HEK293 (cell line): ENCODE results near the gene FAXC.

Experiments used
- CTCF ChIA-PET: fragments of 350-600 bp; formaldehyde crosslinking; extraction: SDS; loops from one replicate; lab custom pipeline; 2021; ENCODE audit warnings: antibody characterized with exemption; lab: Yijun Ruan, JAX
- POLR2A ChIA-PET: fragments of 300-600 bp; formaldehyde crosslinking; extraction: SDS; loops from one replicate; lab custom pipeline; 2020; ENCODE audit warnings: antibody characterized with exemption, inconsistent platforms; lab: Yijun Ruan, JAX
- H3K27ac ChIP-seq: fragments of 200-500 bp; sonication (Bioruptor generic); 2 replicates; pipeline ENCODE4 v1.5.1; 2014; ENCODE audit warnings: low read depth, low read length, control low read depth, inconsistent platforms; ENCODE audit errors: extremely low read depth
- H3K36me3 ChIP-seq, 2 experiments: fragments of 200-500 bp in 1 of 2; sonication (Bioruptor generic) in 1 of 2; 1 replicate in 1 of 2; 2 replicates in 1 of 2; pipeline ENCODE4 v1.5.1; 2014 to 2017; ENCODE audit warnings: inconsistent platforms in 2 of 2, low read length in 2 of 2; ENCODE audit not compliant: control insufficient read depth in 2 of 2, insufficient read depth in 1 of 2
- H3K4me1 ChIP-seq: fragments of 200-500 bp; sonication (Bioruptor generic); 2 replicates; pipeline ENCODE4 v1.5.1; 2014; ENCODE audit warnings: mild to moderate bottlenecking, low read length, inconsistent platforms; ENCODE audit not compliant: control insufficient read depth, insufficient read depth
- H3K4me3 ChIP-seq: 2 replicates; pipeline ENCODE4 v1.5.1; 2011; ENCODE audit warnings: low read depth, mild to moderate bottlenecking, control low read depth, low read length, moderate library complexity
- H3K9me3 ChIP-seq: fragments of 200-500 bp; sonication (Bioruptor generic); 2 replicates; pipeline ENCODE4 v1.5.1; 2014; ENCODE audit warnings: low read depth, low read length, inconsistent platforms; ENCODE audit not compliant: control insufficient read depth, insufficient read depth
- IKZF3 ChIP-seq: fragments of 450-650 bp; IDR thresholded peaks from 2 replicates; pipeline ENCODE4 v1.5.0; 2018; ENCODE audit warnings: missing biosample characterization, mild to moderate bottlenecking, missing genetic modification characterization, moderate library complexity
- KLF16 ChIP-seq: fragments of 450-650 bp; formaldehyde crosslinking; IDR thresholded peaks from 2 replicates; pipeline ENCODE4 v1.5.1; 2017; ENCODE audit warnings: missing biosample characterization, missing genetic modification characterization
- SALL2 ChIP-seq: fragments of 450-650 bp; formaldehyde crosslinking; IDR thresholded peaks from 2 replicates; pipeline ENCODE4 v1.5.0; 2017; ENCODE audit warnings: missing biosample characterization, mild to moderate bottlenecking, missing genetic modification characterization, borderline replicate concordance
- SP2 ChIP-seq: fragments of 450-650 bp; formaldehyde crosslinking; IDR thresholded peaks from 2 replicates; pipeline ENCODE4 v1.5.1; 2016; ENCODE audit warnings: missing biosample characterization, missing genetic modification characterization
- ZBTB7A ChIP-seq: fragments of 450-650 bp; formaldehyde crosslinking; IDR thresholded peaks from 2 replicates; pipeline ENCODE4 v1.5.1; 2016; ENCODE audit warnings: low read depth, missing biosample characterization, missing genetic modification characterization
- ZFP41 ChIP-seq: fragments of 450-650 bp; formaldehyde crosslinking; IDR thresholded peaks from 2 replicates; pipeline ENCODE4 v1.5.1; 2016; ENCODE audit warnings: missing biosample characterization, missing genetic modification characterization, borderline replicate concordance
- ZNF202 ChIP-seq: fragments of 450-650 bp; formaldehyde crosslinking; IDR thresholded peaks from 2 replicates; pipeline ENCODE4 v1.5.1; 2016; ENCODE audit warnings: missing biosample characterization, missing genetic modification characterization, borderline replicate concordance
- ZNF311 ChIP-seq: fragments of 450-650 bp; formaldehyde crosslinking; IDR thresholded peaks from 2 replicates; pipeline ENCODE4 v1.5.1; 2017; ENCODE audit warnings: missing biosample characterization, missing genetic modification characterization, borderline replicate concordance
- ZNF366 ChIP-seq: fragments of 450-650 bp; formaldehyde crosslinking; conservative IDR thresholded peaks from 2 replicates; pipeline ENCODE4 v1.5.1; 2016; ENCODE audit warnings: missing biosample characterization, missing genetic modification characterization
- ZNF777 ChIP-seq: fragments of 450-650 bp; formaldehyde crosslinking; IDR thresholded peaks from 2 replicates; pipeline ENCODE4 v1.5.1; 2017; ENCODE audit warnings: missing biosample characterization, missing genetic modification characterization, borderline replicate concordance
- ZNF837 ChIP-seq: fragments of 450-650 bp; formaldehyde crosslinking; IDR thresholded peaks from 2 replicates; pipeline ENCODE4 v1.5.1; 2016; ENCODE audit warnings: missing biosample characterization, missing genetic modification characterization
- TF ChIP-seq, protein P1 (sequence below): fragments of 450-650 bp; formaldehyde crosslinking; IDR thresholded peaks from 2 replicates; pipeline ENCODE4 v1.5.1; 2016; ENCODE audit warnings: missing biosample characterization, missing genetic modification characterization

The FAXC gene

DNA sequence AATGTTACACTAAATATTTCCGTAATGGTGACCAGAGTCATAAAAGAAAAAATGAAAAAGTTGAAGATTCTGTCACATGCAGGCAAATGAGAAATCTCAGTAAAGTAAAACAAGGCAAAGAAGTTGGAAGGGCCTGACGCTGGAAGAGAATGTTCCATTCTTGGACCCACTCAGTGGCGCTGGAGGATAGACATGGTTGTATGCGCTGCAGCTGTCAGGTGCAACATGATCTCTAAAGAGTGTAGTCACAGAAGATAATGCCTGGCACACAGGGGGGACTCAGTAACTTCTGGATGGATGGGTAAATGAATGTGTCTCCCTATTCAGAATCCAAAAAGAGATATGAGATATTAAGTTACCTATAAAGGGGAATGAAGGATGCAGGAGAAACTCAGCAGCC is 116.3 kb downstream of the FAXC start (continued):
- TF ChIP-seq, protein P1, sequence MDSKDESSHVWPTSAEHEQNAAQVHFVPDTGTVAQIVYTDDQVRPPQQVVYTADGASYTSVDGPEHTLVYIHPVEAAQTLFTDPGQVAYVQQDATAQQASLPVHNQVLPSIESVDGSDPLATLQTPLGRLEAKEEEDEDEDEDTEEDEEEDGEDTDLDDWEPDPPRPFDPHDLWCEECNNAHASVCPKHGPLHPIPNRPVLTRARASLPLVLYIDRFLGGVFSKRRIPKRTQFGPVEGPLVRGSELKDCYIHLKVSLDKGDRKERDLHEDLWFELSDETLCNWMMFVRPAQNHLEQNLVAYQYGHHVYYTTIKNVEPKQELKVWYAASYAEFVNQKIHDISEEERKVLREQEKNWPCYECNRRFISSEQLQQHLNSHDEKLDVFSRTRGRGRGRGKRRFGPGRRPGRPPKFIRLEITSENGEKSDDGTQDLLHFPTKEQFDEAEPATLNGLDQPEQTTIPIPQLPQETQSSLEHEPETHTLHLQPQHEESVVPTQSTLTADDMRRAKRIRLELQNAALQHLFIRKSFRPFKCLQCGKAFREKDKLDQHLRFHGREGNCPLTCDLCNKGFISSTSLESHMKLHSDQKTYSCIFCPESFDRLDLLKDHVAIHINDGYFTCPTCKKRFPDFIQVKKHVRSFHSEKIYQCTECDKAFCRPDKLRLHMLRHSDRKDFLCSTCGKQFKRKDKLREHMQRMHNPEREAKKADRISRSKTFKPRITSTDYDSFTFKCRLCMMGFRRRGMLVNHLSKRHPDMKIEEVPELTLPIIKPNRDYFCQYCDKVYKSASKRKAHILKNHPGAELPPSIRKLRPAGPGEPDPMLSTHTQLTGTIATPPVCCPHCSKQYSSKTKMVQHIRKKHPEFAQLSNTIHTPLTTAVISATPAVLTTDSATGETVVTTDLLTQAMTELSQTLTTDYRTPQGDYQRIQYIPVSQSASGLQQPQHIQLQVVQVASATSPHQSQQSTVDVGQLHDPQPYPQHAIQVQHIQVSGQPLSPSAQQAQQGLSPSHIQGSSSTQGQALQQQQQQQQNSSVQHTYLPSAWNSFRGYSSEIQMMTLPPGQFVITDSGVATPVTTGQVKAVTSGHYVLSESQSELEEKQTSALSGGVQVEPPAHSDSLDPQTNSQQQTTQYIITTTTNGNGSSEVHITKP (tag by site-specific recombination), result 0 out of 2 replicates have a peak, but pooled peaks have one; percentile 30
- TF ChIP-seq, all 188 proteins: peak for 1

GRCh38 chr6:99232056-99232455 is 117.4 kb downstream of the FAXC start:
- H3K27ac ChIP-seq, result no peak overlapping the region
- no peaks in the 10 kb centered on the region for H3K4me1 ChIP-seq
- H3K9me3 ChIP-seq, result no peaks in the 10 kb centered on the region
- CTCF ChIA-PET, result interaction anchor here (0.6 to 2.7 kb wide), 2 partner anchors 10 to 221 kb away, joined by 3 to 9 read pairs; no protein-coding TSS in a partner anchor
- POLR2A ChIA-PET, result no interaction called here
- TF ChIP-seq ZBTB7A (tag by site-specific recombination), result no peak
- no peak for TF ChIP-seq ZFP41
- TF ChIP-seq ZNF311 (tag by site-specific recombination), result no peak
- TF ChIP-seq ZNF837 (tag by site-specific recombination), result no peak
- TF ChIP-seq SALL2 (tag by site-specific recombination), result no peak
- no peak for TF ChIP-seq ZNF202
- TF ChIP-seq SP2 (tag by site-specific recombination), result no peak
- TF ChIP-seq KLF16, result no peak
- TF ChIP-seq ZNF777, result no peak
- H3K4me3 ChIP-seq, result no peak overlapping the region
- no peaks in the 10 kb centered on the region for H3K36me3 ChIP-seq

- Histone ChIP-seq H3K9me3 (no peaks in the 10 kb centered on the region), H3K4me1 (no peaks in the 10 kb centered on the region), H3K36me3 (no peaks in the 10 kb centered on the region), H3K27ac (no peak overlapping the region), H3K4me3 (no peak overlapping the region)
- ChIA-PET POLR2A (no interaction called here), CTCF (interaction anchor here (1.0 to 2.8 kb wide), 2 partner anchors 10 to 17 kb away, joined by 3 to 21 read pairs; no protein-coding TSS in a partner anchor)
- TF ChIP-seq IKZF3 (no peak), ZNF366 (no peak)
These were observed 124.3 kb downstream of the FAXC start for GRCh38 chr6:99225172-99225571.
